ENCODE results near the gene TNS1.

TNS1 gene

DNA sequence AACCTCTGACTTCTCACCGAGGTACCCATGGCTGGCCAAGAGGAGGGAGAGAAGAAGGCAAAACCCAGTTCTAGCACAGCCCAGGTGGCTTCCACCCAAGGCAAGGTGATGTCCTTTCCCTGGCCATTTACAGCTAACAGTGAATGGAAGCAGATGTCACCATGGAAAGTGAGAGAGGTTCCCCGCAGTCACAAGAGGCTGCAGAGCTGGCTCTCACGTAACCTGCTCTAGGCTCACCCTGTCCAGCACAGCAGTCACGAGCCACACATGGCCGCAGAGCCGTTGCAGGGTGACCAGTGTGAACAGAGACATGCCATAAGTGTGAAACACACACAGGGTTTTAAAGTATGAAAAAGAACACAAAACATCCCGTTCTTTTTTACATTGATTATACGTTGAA, 169.4 kb downstream of the TNS1 start:
- in situ Hi-C loops (cut with MboI; ENCODE audit: low sequenced_read_pairs) = no loop called here
- no peaks in the 10 kb centered on the region for H3K36me3 ChIP-seq (replicated peaks)
- no peaks in the 10 kb centered on the region for H3K4me1 ChIP-seq
- no peaks in the 10 kb centered on the region for H3K27me3 ChIP-seq (ENCODE audit: low read depth)
- H3K9me3 ChIP-seq = no peaks in the 10 kb centered on the region
- no peak for DNase-seq (ENCODE audit: low spot score in 2 of 2)
- no peak overlapping the region for H3K4me3 ChIP-seq

DNA sequence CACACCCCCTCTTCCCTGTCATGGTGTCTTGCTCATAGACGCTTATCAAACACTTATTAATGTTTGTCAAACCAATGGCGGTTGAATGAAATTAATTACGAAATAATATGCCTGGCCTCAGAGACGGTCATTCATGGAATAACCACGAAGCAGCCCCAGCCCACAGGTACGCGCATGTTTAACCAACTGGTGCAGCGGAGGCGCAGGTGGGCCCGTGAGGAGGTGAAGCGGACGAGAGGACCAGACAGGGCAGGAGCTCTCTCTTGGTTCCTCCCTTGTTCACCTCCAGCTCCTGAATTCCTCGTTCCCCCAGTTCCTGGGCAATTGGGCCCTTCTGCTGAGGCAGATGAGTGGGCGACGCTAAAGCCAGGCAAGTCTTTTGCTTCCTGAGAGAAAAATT, 169.8 kb downstream of the TNS1 start:
- no peak for DNase-seq (ENCODE audit: low spot score in 2 of 2)
- Histone ChIP-seq H3K36me3 (replicated peaks) (no peaks in the 10 kb centered on the region), H3K4me3 (no peak overlapping the region), H3K4me1 (no peaks in the 10 kb centered on the region), H3K27me3 (ENCODE audit: low read depth) (no peaks in the 10 kb centered on the region), H3K9me3 (no peaks in the 10 kb centered on the region)
- in situ Hi-C loops (cut with MboI; ENCODE audit: low sequenced_read_pairs) = no loop called here

- no peak for DNase-seq (ENCODE audit: low spot score in 2 of 2)
- no peaks in the 10 kb centered on the region for H3K27me3 ChIP-seq (ENCODE audit: low read depth)
- no peaks in the 10 kb centered on the region for H3K36me3 ChIP-seq (replicated peaks)
- in situ Hi-C loops (cut with MboI; ENCODE audit: low sequenced_read_pairs) = no loop called here
- H3K4me1 ChIP-seq = no peaks in the 10 kb centered on the region
- H3K4me3 ChIP-seq = no peak overlapping the region
- no peaks in the 10 kb centered on the region for H3K9me3 ChIP-seq
Measured at GRCh38 chr2:217832115-217832514, 170.7 kb downstream of the TNS1 start.

DNA sequence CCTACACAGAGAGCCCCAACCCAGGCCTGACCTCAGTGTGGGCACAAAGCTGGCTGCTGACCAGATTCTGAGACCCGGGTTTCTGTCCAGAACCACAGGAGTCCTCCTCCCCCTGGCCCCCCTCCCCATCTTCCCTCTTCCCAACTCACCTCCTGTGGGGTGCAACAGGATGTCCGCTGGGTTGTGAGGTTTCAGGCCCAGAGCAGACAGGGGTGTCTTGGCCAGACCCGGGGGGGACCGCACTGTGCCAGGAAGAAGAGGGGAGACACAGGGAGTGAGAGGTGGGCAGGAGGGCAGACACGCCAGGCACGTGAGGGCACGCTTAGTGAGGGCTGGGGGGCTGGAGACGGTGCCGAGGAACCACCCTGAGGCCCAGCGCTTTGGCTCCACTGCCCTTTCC, 171.5 kb downstream of the TNS1 start:
- H3K36me3 ChIP-seq (replicated peaks) = no peaks in the 10 kb centered on the region

DNA sequence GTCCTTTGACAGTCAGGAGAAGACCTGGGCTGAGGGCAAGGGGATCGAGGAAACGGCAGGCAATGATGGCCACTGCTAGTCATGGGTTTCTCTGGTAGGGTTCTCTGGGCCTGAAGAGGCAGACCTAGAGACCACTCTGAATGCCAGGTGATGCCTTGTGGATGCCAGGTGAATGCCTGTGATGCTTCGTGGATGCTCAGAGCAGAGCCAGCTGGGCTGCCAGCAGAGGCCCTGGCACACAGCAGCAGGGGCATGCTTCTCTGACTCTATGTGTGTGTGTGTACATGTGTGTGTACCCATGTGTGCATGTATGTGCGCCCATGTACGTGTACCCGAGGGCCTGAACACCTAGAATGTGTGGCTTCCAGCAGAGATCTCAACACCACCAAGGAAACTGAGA, 172.0 kb downstream of the TNS1 start:
- DNase-seq (ENCODE audit: low spot score in 2 of 2) = no peak
- no peaks in the 10 kb centered on the region for H3K27me3 ChIP-seq (ENCODE audit: low read depth)
- no peaks in the 10 kb centered on the region for H3K9me3 ChIP-seq
- no peaks in the 10 kb centered on the region for H3K36me3 ChIP-seq (replicated peaks)
- no peak overlapping the region for H3K4me3 ChIP-seq
- in situ Hi-C loops (cut with MboI; ENCODE audit: low sequenced_read_pairs) = no loop called here
- no peaks in the 10 kb centered on the region for H3K4me1 ChIP-seq

More for the DNA sequence above, 171.5 kb downstream of the TNS1 start:
- no peak overlapping the region for H3K4me3 ChIP-seq
- H3K4me1 ChIP-seq = no peaks in the 10 kb centered on the region
- in situ Hi-C loops (cut with MboI; ENCODE audit: low sequenced_read_pairs) = no loop called here
- H3K27me3 ChIP-seq (ENCODE audit: low read depth) = no peaks in the 10 kb centered on the region
- no peaks in the 10 kb centered on the region for H3K9me3 ChIP-seq
- DNase-seq (ENCODE audit: low spot score in 2 of 2) = no peak

GRCh38 chr2:217830061-217830460, 172.7 kb downstream of the TNS1 start:
- DNase-seq (ENCODE audit: low spot score in 2 of 2) = no peak
- Histone ChIP-seq H3K4me1 (no peaks in the 10 kb centered on the region), H3K4me3 (no peak overlapping the region), H3K27me3 (ENCODE audit: low read depth) (no peaks in the 10 kb centered on the region), H3K9me3 (no peaks in the 10 kb centered on the region), H3K36me3 (replicated peaks) (no peaks in the 10 kb centered on the region)
- in situ Hi-C loops (cut with MboI; ENCODE audit: low sequenced_read_pairs) = no loop called here

GRCh38 chr2:217829420-217829819, 173.4 kb downstream of the TNS1 start:
- H3K36me3 ChIP-seq (replicated peaks) = no peaks in the 10 kb centered on the region

GRCh38 chr2:217828336-217828735, 174.5 kb downstream of the TNS1 start:
- Histone ChIP-seq H3K4me1 (no peaks in the 10 kb centered on the region), H3K27me3 (ENCODE audit: low read depth) (no peaks in the 10 kb centered on the region), H3K4me3 (no peak overlapping the region), H3K36me3 (replicated peaks) (no peaks in the 10 kb centered on the region), H3K9me3 (no peaks in the 10 kb centered on the region)
- DNase-seq (ENCODE audit: low spot score in 2 of 2) = no peak
- in situ Hi-C loops (cut with MboI; ENCODE audit: low sequenced_read_pairs) = no loop called here

More at GRCh38 chr2:217829420-217829819, 173.4 kb downstream of the TNS1 start:
- in situ Hi-C loops (cut with MboI; ENCODE audit: low sequenced_read_pairs) = no loop called here
- Histone ChIP-seq H3K4me1 (no peaks in the 10 kb centered on the region), H3K4me3 (no peak overlapping the region), H3K27me3 (ENCODE audit: low read depth) (no peaks in the 10 kb centered on the region), H3K9me3 (no peaks in the 10 kb centered on the region)
- DNase-seq (ENCODE audit: low spot score in 2 of 2) = no peak

DNA sequence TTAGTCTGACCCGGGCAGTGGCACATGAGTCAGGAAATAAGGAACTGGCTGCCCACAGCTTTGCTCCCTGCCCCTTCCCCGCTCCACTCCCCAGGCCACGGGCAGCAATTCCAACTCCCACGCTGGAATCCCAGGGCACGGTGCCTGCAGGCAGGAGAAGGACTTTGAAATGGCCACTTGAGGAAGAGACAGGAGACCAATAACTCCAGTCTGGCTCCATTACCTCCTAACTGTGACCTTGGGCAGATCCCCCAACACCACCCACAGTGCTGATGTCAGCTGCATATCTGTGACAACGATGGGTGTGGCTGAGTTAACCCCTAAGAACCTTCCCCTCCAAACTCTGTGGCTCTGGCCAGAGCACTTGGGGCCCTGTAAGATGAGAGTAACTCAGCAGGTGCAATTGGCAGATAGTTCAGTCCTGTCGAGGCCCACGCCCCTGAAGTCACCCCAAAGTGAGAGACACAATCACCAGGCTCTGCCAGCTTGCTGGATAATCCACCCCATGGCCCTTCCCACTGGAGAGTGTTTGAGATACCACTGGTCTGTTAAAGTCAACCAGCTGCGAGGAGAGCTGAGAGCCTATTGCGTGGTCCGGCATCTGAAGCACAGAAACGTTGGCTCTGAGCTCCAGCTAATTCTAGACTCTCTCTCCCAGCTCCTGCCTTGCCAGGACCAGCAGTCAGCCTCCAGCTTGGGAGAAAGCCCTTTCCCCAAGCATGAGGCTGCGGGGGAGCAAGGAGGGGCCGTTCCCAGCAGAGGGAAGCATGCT, 175.2 kb downstream of the TNS1 start:
- no peaks in the 10 kb centered on the region for H3K4me1 ChIP-seq
- no peaks in the 10 kb centered on the region for H3K9me3 ChIP-seq
- no peaks in the 10 kb centered on the region for H3K27me3 ChIP-seq (ENCODE audit: low read depth)
- DNase-seq (ENCODE audit: low spot score in 2 of 2) = no peak
- in situ Hi-C loops (cut with MboI; ENCODE audit: low sequenced_read_pairs) = no loop called here
- H3K4me3 ChIP-seq = no peak overlapping the region
- no peaks in the 10 kb centered on the region for H3K36me3 ChIP-seq (replicated peaks)

DNA sequence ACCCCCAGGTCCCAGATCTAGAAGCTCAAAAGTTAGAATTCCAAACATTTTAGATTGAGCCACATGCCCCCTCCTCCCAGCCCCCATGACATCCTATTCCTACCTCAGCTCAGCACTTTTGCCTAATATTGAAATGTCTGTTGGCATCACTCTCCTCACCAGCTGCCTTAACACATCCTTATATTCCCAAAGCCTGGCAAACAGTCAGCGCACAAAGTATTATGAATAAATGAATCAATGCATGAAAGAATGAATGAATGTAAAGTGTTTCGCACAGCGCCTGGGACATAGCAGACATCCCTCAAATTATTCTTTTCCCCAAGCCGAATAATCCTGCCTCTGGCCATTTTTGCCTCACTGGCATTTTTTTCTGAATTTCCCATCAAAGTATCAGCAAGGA, 175.8 kb downstream of the TNS1 start:
- Histone ChIP-seq H3K27me3 (ENCODE audit: low read depth) (no peaks in the 10 kb centered on the region), H3K9me3 (no peaks in the 10 kb centered on the region), H3K4me1 (no peaks in the 10 kb centered on the region), H3K36me3 (replicated peaks) (no peaks in the 10 kb centered on the region), H3K4me3 (no peak overlapping the region)
- DNase-seq (ENCODE audit: low spot score in 2 of 2) = no peak
- in situ Hi-C loops (cut with MboI; ENCODE audit: low sequenced_read_pairs) = no loop called here

- no peaks in the 10 kb centered on the region for H3K27me3 ChIP-seq (ENCODE audit: low read depth)
- in situ Hi-C loops (cut with MboI; ENCODE audit: low sequenced_read_pairs) = no loop called here
- no peaks in the 10 kb centered on the region for H3K4me1 ChIP-seq
- no peaks in the 10 kb centered on the region for H3K36me3 ChIP-seq (replicated peaks)
- H3K4me3 ChIP-seq = no peak overlapping the region
- no peaks in the 10 kb centered on the region for H3K9me3 ChIP-seq
- DNase-seq (ENCODE audit: low spot score in 2 of 2) = no peak
Measured at GRCh38 chr2:217826520-217826919, 176.3 kb downstream of the TNS1 start.

DNA sequence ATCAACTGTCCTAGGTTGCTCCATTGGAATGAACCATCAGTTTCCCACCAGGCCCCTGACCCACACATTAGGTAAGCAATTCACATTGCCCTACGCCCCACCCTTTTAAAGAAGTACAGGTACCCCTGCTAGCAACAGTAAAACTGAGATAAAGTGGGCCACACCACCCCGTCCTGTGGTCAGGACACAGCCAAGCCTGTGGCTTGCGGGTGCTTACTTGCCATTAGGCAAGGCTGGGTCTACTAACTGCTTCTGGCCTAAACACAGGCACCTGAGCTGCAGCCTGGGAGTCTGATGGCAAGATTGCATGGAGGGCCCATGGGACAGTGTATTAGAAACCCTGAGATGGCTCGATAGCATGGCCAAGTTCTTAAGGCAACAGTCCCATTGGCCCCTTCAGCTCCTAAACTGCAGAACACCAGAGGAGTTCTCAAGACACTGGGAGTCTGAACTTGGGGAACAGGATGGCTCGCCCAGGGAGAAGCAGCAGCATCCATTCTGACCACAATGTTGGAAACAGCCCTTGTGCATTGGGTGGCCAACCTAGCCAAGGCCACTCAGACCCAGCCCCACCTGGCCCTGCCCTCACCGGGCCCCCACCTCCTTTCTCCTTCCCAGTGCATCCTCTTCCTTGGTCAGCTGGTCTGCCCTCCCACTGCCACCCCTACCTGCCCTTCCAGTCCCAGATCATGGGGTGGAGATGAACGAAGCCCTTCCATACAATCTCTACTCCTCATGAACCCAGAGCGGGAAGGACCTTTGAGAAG, 177.1 kb downstream of the TNS1 start:
- no peak for DNase-seq (ENCODE audit: low spot score in 2 of 2)
- Histone ChIP-seq H3K4me1 (no peaks in the 10 kb centered on the region), H3K4me3 (no peak overlapping the region), H3K36me3 (replicated peaks) (no peaks in the 10 kb centered on the region), H3K27me3 (ENCODE audit: low read depth) (no peaks in the 10 kb centered on the region), H3K9me3 (no peaks in the 10 kb centered on the region)
- in situ Hi-C loops (cut with MboI; ENCODE audit: low sequenced_read_pairs) = no loop called here

- Histone ChIP-seq H3K36me3 (replicated peaks) (no peaks in the 10 kb centered on the region), H3K4me3 (no peak overlapping the region), H3K27me3 (ENCODE audit: low read depth) (no peaks in the 10 kb centered on the region), H3K4me1 (no peaks in the 10 kb centered on the region), H3K9me3 (no peaks in the 10 kb centered on the region)
- DNase-seq (ENCODE audit: low spot score in 2 of 2) = no peak
- in situ Hi-C loops (cut with MboI; ENCODE audit: low sequenced_read_pairs) = no loop called here
Measured at GRCh38 chr2:217824223-217824622, 178.6 kb downstream of the TNS1 start.

- Histone ChIP-seq H3K27me3 (ENCODE audit: low read depth) (no peaks in the 10 kb centered on the region), H3K36me3 (replicated peaks) (no peaks in the 10 kb centered on the region), H3K9me3 (no peaks in the 10 kb centered on the region), H3K4me3 (no peak overlapping the region), H3K4me1 (no peaks in the 10 kb centered on the region)
- in situ Hi-C loops (cut with MboI; ENCODE audit: low sequenced_read_pairs) = no loop called here
- no peak for DNase-seq (ENCODE audit: low spot score in 2 of 2)
Measured at GRCh38 chr2:217823626-217824025, 179.2 kb downstream of the TNS1 start.
